ENCODE measurements around the gene REN. TPM values are rescaled to one million over a fixed set of nuclear protein-coding genes. Genes with fewer than 3 reads are reported as not detected.

Gene REN
- total and polyA plus RNA-seq, 2 of the 13 experiments (the other 11 are each of a cell fraction or from before 2014, with no cell fraction given) = not detected

DNA sequence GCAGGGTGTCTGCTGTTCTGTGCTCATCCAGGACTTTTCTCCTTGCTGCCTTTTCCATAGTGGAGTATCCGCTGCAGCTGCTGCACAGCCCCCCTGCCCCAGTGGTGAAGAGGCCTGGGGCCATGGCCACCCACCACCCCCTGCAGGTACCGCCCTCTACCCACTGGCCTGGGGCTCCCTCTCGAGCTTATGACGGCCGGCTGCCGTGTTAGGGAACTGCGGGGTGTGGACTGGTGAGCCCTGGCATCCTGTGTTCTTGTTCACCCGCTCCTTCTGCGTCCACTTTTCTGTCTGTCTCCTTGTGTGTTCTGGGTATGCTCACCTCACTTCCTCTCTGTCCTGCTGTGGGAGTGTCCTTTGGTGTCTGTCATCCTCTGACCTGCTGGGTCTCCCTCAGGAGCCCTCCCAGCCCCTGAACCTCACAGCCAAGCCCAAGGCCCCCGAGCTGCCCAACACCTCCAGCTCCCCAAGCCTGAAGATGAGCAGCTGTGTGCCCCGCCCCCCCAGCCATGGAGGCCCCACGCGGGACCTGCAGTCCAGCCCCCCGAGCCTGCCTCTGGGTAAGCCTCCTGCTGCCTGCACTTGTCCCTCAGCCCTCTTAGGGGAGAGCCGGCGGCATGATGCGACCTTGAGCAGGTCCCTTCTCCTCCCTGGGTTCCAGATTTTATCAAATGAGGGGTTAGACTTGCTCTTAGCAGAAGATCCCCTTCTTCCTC, 44.1 kb downstream of the REN start (continued):
- TF ChIP-seq ZHX2 (IDR thresholded peaks at IDR 0.05; ENCODE audit: low read depth) (no peak), ZHX2 (CRISPR knock-in tag; IDR thresholded peaks at IDR 0.05; ENCODE audit: borderline replicate concordance) (no peak), ZNF503 (CRISPR knock-in tag; IDR thresholded peaks at IDR 0.05) (no peak), HOXA7 (CRISPR knock-in tag; IDR thresholded peaks at IDR 0.05) (no peak), CCAR2 (optimal IDR thresholded peaks at IDR 0.05; ENCODE audit: low read depth, low read length) (no peak), USF2 (IDR thresholded peaks at IDR 0.05; ENCODE audit: low read depth, low read length) (no peak), USF2 (CRISPR knock-in tag; IDR thresholded peaks at IDR 0.05; ENCODE audit: borderline replicate concordance) (no peak), DR1 (CRISPR knock-in tag; IDR thresholded peaks at IDR 0.05) (no peak)

Measured in HepG2 (cell line).